K562 (cell line): ENCODE data around the gene IL20. TPM values are rescaled to one million over a fixed set of nuclear protein-coding genes. Genes with fewer than 3 reads are reported as not detected.

Experiments used
- ATAC-seq: fragments of 200-7000 bp; cut with Tn5 transposase; 3 replicates; pipeline ENCODE4 v1.9.1; 2020; ENCODE audit warnings: moderate library complexity
- BruUV-seq: library from RNA; stranded (reverse); fragments of 400-500 nt; replicated peaks from 2 replicates; lab custom pipeline; 2021; lab: Mats Ljungman, UMichigan
- CTCF ChIA-PET: fragments of 300-600 bp; formaldehyde crosslinking; extraction: SDS; loops from one replicate; lab custom pipeline; 2021; ENCODE audit warnings: low intra/inter-chr PET ratio; lab: Yijun Ruan, JAX
- POLR2A ChIA-PET: fragments of 300-600, 350-650 bp; sonication (Branson Sonifier 250); formaldehyde crosslinking; extraction: SDS; loops from one replicate; lab custom pipeline; 2021; ENCODE audit warnings: antibody characterized with exemption, inconsistent platforms; lab: Yijun Ruan, JAX
- DNase-seq, 4 experiments: peaks; one replicate each; pipeline versions ENCODE4 v3.0.0 to v3.0.0-alpha.2; 2011 to 2018; ENCODE audit warnings: low spot score in 3 of 4, mixed read lengths in 3 of 4; ENCODE audit errors: extremely low read depth in 1 of 4
- FAIRE-seq: peaks from 2 replicates; lab custom pipeline; 2011; peaks lifted over from hg19 to GRCh38; lab: Jason Lieb, UNC
- H2AFZ ChIP-seq: 2 replicates; pipeline ENCODE4 v1.6.0; 2011; ENCODE audit warnings: low read depth, low read length, control low read depth, inconsistent platforms
- H3K27ac ChIP-seq: fragments of 200-600 bp; 3 replicates; pipeline ENCODE4 v1.8.0; 2011; ENCODE audit warnings: low read depth, mild to moderate bottlenecking, control low read depth, inconsistent platforms, low read length, moderate library complexity, mixed read lengths; ENCODE audit errors: extremely low read depth
- H3K27me3 ChIP-seq, 2 experiments: fragments of 300-600 bp in 1 of 2; 2 replicates in 1 of 2; 3 replicates in 1 of 2; pipeline versions ENCODE4 v1.6.0 to v1.8.0; 2011; ENCODE audit warnings: inconsistent platforms in 2 of 2, low read length in 2 of 2, mild to moderate bottlenecking in 1 of 2, mixed read lengths in 1 of 2, moderate library complexity in 1 of 2; ENCODE audit not compliant: control insufficient read depth in 2 of 2, insufficient read depth in 2 of 2
- H3K36me3 ChIP-seq: fragments of 300-600 bp; 3 replicates; pipeline ENCODE4 v1.8.0; 2011; ENCODE audit warnings: mild to moderate bottlenecking, low read length, inconsistent platforms; ENCODE audit not compliant: control insufficient read depth, insufficient read depth
- H3K4me1 ChIP-seq, 2 experiments: fragments of 200-600 bp in 1 of 2; replicated peaks in 1 of 2; 2 replicates in 1 of 2; 3 replicates in 1 of 2; pipeline versions ENCODE4 v1.5.1 to v1.8.0; 2011; ENCODE audit warnings: inconsistent platforms in 2 of 2, low read length in 2 of 2, mild to moderate bottlenecking in 1 of 2, mixed read lengths in 1 of 2, moderate library complexity in 1 of 2; ENCODE audit not compliant: control insufficient read depth in 2 of 2, insufficient read depth in 2 of 2
- H3K4me2 ChIP-seq: 2 replicates; pipeline ENCODE4 v1.6.1; 2011; ENCODE audit warnings: low read length, control low read depth, inconsistent platforms, mixed read lengths; ENCODE audit not compliant: insufficient read depth
- H3K4me3 ChIP-seq: fragments of 200-600 bp; sonication (generic), shearing (Covaris generic); 2 replicates; pipeline ENCODE4 v1.5.1; 2016; ENCODE audit warnings: control low read depth, inconsistent platforms
- H3K79me2 ChIP-seq: fragments of 200-600 bp; 3 replicates; pipeline ENCODE4 v1.8.0; 2011; ENCODE audit warnings: low read length, inconsistent platforms; ENCODE audit not compliant: control insufficient read depth, insufficient read depth
- H3K9ac ChIP-seq, 2 experiments: 2 replicates each; pipeline versions ENCODE4 v1.6.0 to v1.6.1; 2011; ENCODE audit warnings: low read depth in 2 of 2, low read length in 2 of 2, control low read depth in 1 of 2, inconsistent platforms in 1 of 2, mild to moderate bottlenecking in 1 of 2, mixed read lengths in 1 of 2; ENCODE audit not compliant: insufficient read depth in 1 of 2
- H3K9me1 ChIP-seq: one replicate; pipeline ENCODE4 v1.6.0; 2011; ENCODE audit warnings: inconsistent platforms, mild to moderate bottlenecking, low read length, moderate library complexity; ENCODE audit not compliant: control insufficient read depth, insufficient read depth
- H3K9me3 ChIP-seq: replicated peaks from 2 replicates; pipeline ENCODE4 v1.5.1; 2011; ENCODE audit warnings: low read depth, low read length, inconsistent platforms; ENCODE audit not compliant: control insufficient read depth, insufficient read depth
- H4K20me1 ChIP-seq: replicated peaks from 2 replicates; pipeline ENCODE4 v1.6.1; 2011; ENCODE audit warnings: low read length, inconsistent platforms, mixed read lengths; ENCODE audit not compliant: control insufficient read depth, insufficient read depth
- CC2D1A ChIP-seq: fragments of 450-650 bp; IDR thresholded peaks from 2 replicates; pipeline ENCODE4 v1.6.1; 2017; ENCODE audit warnings: mild to moderate bottlenecking
- CHD4 ChIP-seq: fragments of 200-600 bp; sonication (generic); IDR thresholded peaks from 3 replicates; pipeline ENCODE4 v1.6.1; 2012; ENCODE audit warnings: low read depth, mild to moderate bottlenecking, mixed read lengths, low read length, inconsistent platforms; ENCODE audit not compliant: insufficient read depth, insufficient replicate concordance, poor library complexity, severe bottlenecking
- E2F4 ChIP-seq: sonication (generic); formaldehyde crosslinking; IDR thresholded peaks from 2 replicates; pipeline ENCODE4 v1.8.0; 2022; ENCODE audit warnings: mild to moderate bottlenecking, low read depth, missing genetic modification reagents
- KDM5B ChIP-seq: fragments of 200-600 bp; sonication (generic); IDR thresholded peaks from 2 replicates; pipeline ENCODE4 v1.6.1; 2012; ENCODE audit warnings: low read depth, mild to moderate bottlenecking, moderate library complexity, low read length, control low read depth, inconsistent platforms; ENCODE audit not compliant: insufficient replicate concordance
- MCM3 ChIP-seq: fragments of 450-650 bp; IDR thresholded peaks from 2 replicates; pipeline ENCODE4 v1.6.1; 2016
- NFIX ChIP-seq: fragments of 250-450 bp; sonication (Bioruptor Pico); IDR thresholded peaks from 2 replicates; pipeline ENCODE4 v1.4.0; 2020; ENCODE audit warnings: low read depth, mild to moderate bottlenecking, moderate library complexity
- RFX5 ChIP-seq: IDR thresholded peaks from 2 replicates; pipeline ENCODE4 v1.6.1; 2011; ENCODE audit warnings: low read depth, mild to moderate bottlenecking, improper control_type of control experiment, low read length
- SLC30A9 ChIP-seq: fragments of 250-450 bp; sonication (Bioruptor Pico); IDR thresholded peaks from 2 replicates; pipeline ENCODE4 v1.8.0; 2022; ENCODE audit warnings: mild to moderate bottlenecking, moderate library complexity
- TEAD4 ChIP-seq, 2 experiments: sonication (generic) in 1 of 2; formaldehyde crosslinking in 1 of 2; IDR thresholded peaks; 2 replicates each; pipeline versions ENCODE4 v1.6.1 to v1.8.0; 2012 to 2022; ENCODE audit warnings: borderline replicate concordance in 1 of 2, inconsistent platforms in 1 of 2, low read length in 1 of 2, mild to moderate bottlenecking in 1 of 2, missing genetic modification reagents in 1 of 2
- ZBTB26 ChIP-seq: fragments of 450-650 bp; formaldehyde crosslinking; IDR thresholded peaks from 2 replicates; pipeline ENCODE4 v1.4.0; 2022; ENCODE audit warnings: missing genetic modification characterization
- ZNF143 ChIP-seq: sonication (generic); formaldehyde crosslinking; IDR thresholded peaks from 2 replicates; pipeline ENCODE4 v1.9.0; 2022; ENCODE audit warnings: mild to moderate bottlenecking, missing genetic modification reagents
- ZNF311 ChIP-seq: fragments of 250-450 bp; sonication (Bioruptor Pico); IDR thresholded peaks from 2 replicates; pipeline ENCODE4 v1.4.0; 2020; ENCODE audit warnings: mild to moderate bottlenecking, moderate library complexity
- WGBS: fragments of 100-300 bp; shearing (Covaris generic); methylation state at CpG from one replicate; pipeline ENCODE4 v1.1.6; 2016; ENCODE audit warnings: low coverage, mixed read lengths; ENCODE audit not compliant: insufficient coverage; ENCODE audit errors: missing lambda C conversion rate; 5-methylcytosine and 5-hydroxymethylcytosine counted together
- in situ Hi-C: fragments of 300-500 bp; cut with MboI; formaldehyde crosslinking; loops from 4 replicates; pipeline ENCODE4 v1.15.0; 2018; ENCODE audit warnings: inconsistent platforms, mixed read lengths
- intact Hi-C: fragments of 100-400 bp; cut with micrococcal nuclease; formaldehyde crosslinking; loops from 2 replicates; pipeline ENCODE4 v1.14.2; 2022
- polyA plus RNA-seq, 8 experiments: library from polyadenylated mRNA; depleted of rRNA in 4 of 8; stranded (reverse) in 5 of 8; unstranded in 3 of 8; fragments of >200 nt; fragmentation: Nextera tagmentation in 2 of 8; fragmentation: Illumina TruSeq in 1 of 8; extraction: Ambion mirVana in 2 of 8; extraction: Trizol in 1 of 8; gene quantifications; 2 replicates each; pipeline versions ENCODE4 v1.2.1 to v1.2.3, GENCODE V29; 2011 to 2014; ENCODE audit warnings: inconsistent platforms in 1 of 8, missing spikeins in 1 of 8
- total RNA-seq, 7 experiments: library from RNA; depleted of rRNA in 6 of 7; stranded (reverse); fragments of >200 nt in 6 of 7; fragmentation: Illumina TruSeq in 2 of 7; extraction: Trizol in 2 of 7; gene quantifications; 2 replicates each; pipeline versions ENCODE4 v1.2.1 to v1.2.3, GENCODE V29; 2011 to 2021; ENCODE audit warnings: low replicate concordance in 1 of 7

The IL20 gene
- total and polyA plus RNA-seq, 9 of the 15 experiments (the other 6 are each of a cell fraction or from before 2014, with no cell fraction given) = not detected

- peaks cover 28 to 40% of the 10 kb centered on the region in 2 experiments for H3K27me3 ChIP-seq
- WGBS = 20% methylated on average over 7 of the region's 7 CpGs
- H2AFZ ChIP-seq = no peak overlapping the region
- ATAC-seq = no peak
- ChIA-PET CTCF (no interaction called here), POLR2A (no interaction called here)
- no peak overlapping the region; a peak in 1 of 4 replicates for H3K9ac ChIP-seq
- no peak for DNase-seq
- no peak overlapping the region for H3K27ac ChIP-seq
- in situ Hi-C loops (no loop called here), intact Hi-C loops (no loop called here)
- TF ChIP-seq ZNF143 (CRISPR knock-in tag) (no peak), MCM3 (no peak), ZNF311 (CRISPR knock-in tag) (no peak), E2F4 (CRISPR knock-in tag) (no peak), SLC30A9 (CRISPR knock-in tag) (no peak), RFX5 (no peak), KDM5B (no peak), NFIX (CRISPR knock-in tag) (no peak), TEAD4 (IDR thresholded peaks at IDR 0.05; ENCODE audit: low read length) (no peak), TEAD4 (CRISPR knock-in tag; IDR thresholded peaks at IDR 0.05; ENCODE audit: borderline replicate concordance) (no peak), CC2D1A (no peak), ZBTB26 (CRISPR knock-in tag) (no peak), CHD4 (no peak)
- H3K9me1 ChIP-seq = no peaks in the 10 kb centered on the region
- peaks cover 0 to 4% of the 10 kb centered on the region in 2 experiments; a peak in 1 of 5 replicates for H3K4me1 ChIP-seq
- H3K36me3 ChIP-seq = no peaks in the 10 kb centered on the region
- BruUV-seq = no TSS peak
- H3K4me3 ChIP-seq = no peak overlapping the region
- H3K9me3 ChIP-seq = no peaks in the 10 kb centered on the region
- no peaks in the 10 kb centered on the region for H4K20me1 ChIP-seq
- no peak for FAIRE-seq
- no peaks in the 10 kb centered on the region for H3K79me2 ChIP-seq
- no peak overlapping the region for H3K4me2 ChIP-seq
Observed at GRCh38 chr1:206839857-206840256, 25.6 kb upstream of the IL20 start.
